Skin epidermis (tissue), 12 donors: ENCODE measurements around the gene CGB7.
A peak's percentile ranks its signal among the peaks of the same experiment; 100 is the strongest.
"Not testable (repeated sequence)": the region's sequence is repeated elsewhere in the genome, so short reads cannot be mapped to it uniquely, and the experiment has no call there.

Experiments
- H3K27ac ChIP-seq, 21 experiments: fragments of 200-600 bp; sonication (generic) in 11 of 21; one replicate each; pipeline ENCODE4 v1.5.0; 2020; ENCODE audit warnings: mild to moderate bottlenecking in 3 of 21, inconsistent platforms in 2 of 21, moderate library complexity in 2 of 21
- H3K4me3 ChIP-seq, 7 experiments: fragments of 200-600 bp; sonication (generic) in 2 of 7; one replicate each; pipeline ENCODE4 v1.5.0; 2020; ENCODE audit warnings: inconsistent platforms in 2 of 7, mild to moderate bottlenecking in 2 of 7, moderate library complexity in 1 of 7

The CGB7 gene

DNA sequence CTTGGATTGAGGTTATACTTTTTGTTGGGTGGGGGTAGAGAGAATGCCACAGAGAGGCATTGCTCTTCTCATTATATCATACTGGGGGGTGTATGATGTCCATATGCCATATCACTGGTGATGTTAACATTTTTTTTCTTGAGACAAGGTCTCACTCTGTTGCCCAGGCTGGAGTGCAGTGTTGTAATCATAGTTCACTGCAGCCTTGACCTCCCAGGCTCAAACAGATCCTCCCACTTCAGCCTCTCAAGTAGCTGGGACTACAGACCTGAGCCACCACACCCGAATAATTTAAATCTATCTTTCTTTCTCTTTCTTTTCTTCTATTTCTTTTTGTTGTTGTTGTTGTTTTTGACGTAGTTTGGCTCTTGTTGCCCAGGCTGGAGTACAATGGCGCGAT is 22.8 kb upstream of the CGB7 start:
- H3K27ac ChIP-seq: no peak overlapping the region
- H3K4me3 ChIP-seq: no peak overlapping the region

DNA sequence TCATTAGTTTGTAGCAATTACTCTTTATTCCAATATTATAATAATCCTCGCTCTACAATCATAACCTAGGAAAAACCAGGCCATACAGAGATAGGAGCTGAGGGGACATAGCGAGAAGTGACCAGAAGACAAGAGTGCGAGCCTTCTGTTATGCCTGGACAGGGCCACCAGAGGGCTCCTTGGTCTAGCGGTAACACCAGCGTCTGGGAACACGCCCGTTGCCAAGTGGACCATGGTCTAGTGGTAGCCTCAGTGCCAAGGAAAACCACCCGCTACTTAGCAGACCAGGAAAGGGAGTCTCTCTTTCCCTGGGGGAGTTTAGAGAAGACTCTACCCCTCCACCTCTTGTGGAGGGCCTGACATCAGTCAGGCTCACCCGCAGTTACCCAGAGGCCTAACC is 17.3 kb upstream of the CGB7 start:
- H3K4me3 ChIP-seq, H3K27ac ChIP-seq: not testable (repeated sequence)

DNA sequence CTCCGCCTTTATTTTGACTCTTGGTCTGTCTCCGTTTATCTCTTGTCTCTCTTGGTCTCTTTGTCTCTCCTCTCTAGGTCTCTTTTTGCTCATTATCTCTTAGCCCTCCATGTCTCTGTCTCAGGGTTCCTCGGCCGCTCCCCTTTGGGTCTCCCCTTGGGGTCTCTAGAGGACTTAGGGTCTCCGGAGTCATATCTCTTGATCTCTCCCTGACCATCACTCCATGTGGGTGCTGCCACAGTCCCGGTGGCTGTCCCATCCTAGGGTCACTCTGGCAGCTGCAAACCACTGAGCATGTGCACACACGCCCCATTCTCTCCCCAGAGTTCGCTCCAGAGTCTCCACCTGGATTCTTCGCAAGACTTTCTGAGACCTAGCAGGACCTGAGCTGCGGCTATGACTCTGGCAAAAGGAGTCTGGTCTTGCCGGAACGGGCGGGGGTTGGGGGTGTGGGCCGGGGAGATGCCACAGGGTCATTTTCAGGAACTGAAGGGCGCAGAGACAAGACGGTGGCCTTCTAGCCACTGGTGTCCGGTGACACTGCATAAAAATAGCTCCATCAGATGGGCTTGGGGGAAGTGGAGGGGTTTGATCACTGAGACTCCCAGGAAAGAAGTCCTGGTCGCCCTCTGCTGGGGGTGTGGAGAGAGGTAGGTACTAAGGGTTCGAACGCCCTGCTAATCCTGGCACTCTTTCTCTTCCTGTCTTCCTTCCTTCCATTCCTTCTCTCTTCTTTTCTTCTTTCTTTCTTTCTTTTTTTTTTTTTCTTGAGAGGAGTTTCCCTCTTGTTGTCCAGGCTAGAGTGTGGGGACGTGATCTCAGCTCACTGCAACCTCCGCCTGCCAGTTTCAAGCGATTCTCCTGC is 16.2 kb upstream of the CGB7 start:
- Histone ChIP-seq H3K4me3 (no peak overlapping the region), H3K27ac (no peak overlapping the region)

DNA sequence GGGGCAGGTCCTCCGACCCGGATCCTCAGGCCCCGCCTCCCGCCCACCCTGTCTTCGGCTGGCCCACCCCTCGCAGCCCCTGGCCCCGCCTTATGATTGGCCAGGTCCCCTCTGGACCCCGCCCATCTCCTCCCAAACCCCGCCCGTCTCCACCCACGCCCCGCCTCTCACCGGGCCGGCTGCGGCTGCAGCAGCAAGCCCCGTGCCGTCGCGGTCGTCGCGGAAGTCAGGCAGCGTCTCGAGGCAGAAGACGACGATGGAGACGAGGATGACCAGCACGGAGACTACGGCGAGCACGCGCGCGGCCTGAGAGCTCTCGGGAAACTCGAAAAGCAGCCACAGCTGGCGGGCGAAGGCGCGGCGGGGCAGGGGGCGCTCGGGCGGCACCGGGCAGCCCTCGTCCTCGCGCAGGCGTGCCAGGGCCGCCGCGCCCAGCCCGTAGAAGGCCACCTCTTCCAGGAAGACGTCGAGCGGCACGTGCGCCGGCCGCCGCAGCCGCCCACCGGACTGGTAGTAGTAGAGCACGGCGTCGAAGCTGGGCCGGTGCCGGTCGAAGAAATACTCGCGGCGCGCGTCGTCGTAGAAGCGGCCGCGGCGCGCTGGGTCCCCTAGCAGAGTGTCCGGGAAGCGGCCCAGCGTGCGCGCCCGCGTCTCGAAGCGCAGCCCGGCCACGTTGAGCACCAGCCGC is 14.5 kb upstream of the CGB7 start:
- Histone ChIP-seq H3K27ac (peak overlapping the region in 1 of 21 experiments; percentile 13), H3K4me3 (no peak overlapping the region)

- Histone ChIP-seq H3K27ac (no peak overlapping the region), H3K4me3 (no peak overlapping the region)
These were observed 12.9 kb upstream of the CGB7 start for GRCh38 chr19:49070416-49070815.

GRCh38 chr19:49069026-49069425 is 11.5 kb upstream of the CGB7 start:
- Histone ChIP-seq H3K27ac (no peak overlapping the region), H3K4me3 (no peak overlapping the region)

GRCh38 chr19:49067554-49067953 is 10.0 kb upstream of the CGB7 start:
- H3K4me3 ChIP-seq: no peak overlapping the region
- no peak overlapping the region for H3K27ac ChIP-seq

GRCh38 chr19:49065905-49066512 is 8.5 kb upstream of the CGB7 start:
- Histone ChIP-seq H3K4me3 (no peak overlapping the region), H3K27ac (no peak overlapping the region)

- H3K4me3 ChIP-seq: peak within 1 kb of the TSS; percentile 11 to 43 (median 28)
- peak within 1 kb of the TSS in 18 of 21 experiments; percentile 2 to 88 (median 58) for H3K27ac ChIP-seq
These were observed 7.4 kb upstream of the CGB7 start, which contains the start of gene NTF4 for GRCh38 chr19:49064768-49065611. Gene NTF4 (minus strand): TSS chr19:49064818. CDS start chr19:49061997, 2,821 bp downstream.

- H3K4me3 ChIP-seq: peak overlapping the region in 6 of 7 experiments; percentile 11 to 43 (median 33)
- peak overlapping the region in 18 of 21 experiments; percentile 2 to 88 (median 58) for H3K27ac ChIP-seq
These were observed 6.6 kb upstream of the CGB7 start for GRCh38 chr19:49064029-49064629.

GRCh38 chr19:49061445-49061844 is 3.9 kb upstream of the CGB7 start:
- Histone ChIP-seq H3K4me3 (no peak overlapping the region), H3K27ac (no peak overlapping the region)

- no peak overlapping the region for H3K4me3 ChIP-seq
- H3K27ac ChIP-seq: no peak overlapping the region
These were observed 3.5 kb upstream of the CGB7 start for GRCh38 chr19:49061000-49061399.

GRCh38 chr19:49059053-49059452 is 1.5 kb upstream of the CGB7 start:
- Histone ChIP-seq H3K4me3 (no peak overlapping the region), H3K27ac (no peak overlapping the region)

- Histone ChIP-seq H3K27ac (no peak overlapping the region), H3K4me3 (no peak overlapping the region)
These were observed 1.0 kb upstream of the CGB7 start for GRCh38 chr19:49058562-49058961.

DNA sequence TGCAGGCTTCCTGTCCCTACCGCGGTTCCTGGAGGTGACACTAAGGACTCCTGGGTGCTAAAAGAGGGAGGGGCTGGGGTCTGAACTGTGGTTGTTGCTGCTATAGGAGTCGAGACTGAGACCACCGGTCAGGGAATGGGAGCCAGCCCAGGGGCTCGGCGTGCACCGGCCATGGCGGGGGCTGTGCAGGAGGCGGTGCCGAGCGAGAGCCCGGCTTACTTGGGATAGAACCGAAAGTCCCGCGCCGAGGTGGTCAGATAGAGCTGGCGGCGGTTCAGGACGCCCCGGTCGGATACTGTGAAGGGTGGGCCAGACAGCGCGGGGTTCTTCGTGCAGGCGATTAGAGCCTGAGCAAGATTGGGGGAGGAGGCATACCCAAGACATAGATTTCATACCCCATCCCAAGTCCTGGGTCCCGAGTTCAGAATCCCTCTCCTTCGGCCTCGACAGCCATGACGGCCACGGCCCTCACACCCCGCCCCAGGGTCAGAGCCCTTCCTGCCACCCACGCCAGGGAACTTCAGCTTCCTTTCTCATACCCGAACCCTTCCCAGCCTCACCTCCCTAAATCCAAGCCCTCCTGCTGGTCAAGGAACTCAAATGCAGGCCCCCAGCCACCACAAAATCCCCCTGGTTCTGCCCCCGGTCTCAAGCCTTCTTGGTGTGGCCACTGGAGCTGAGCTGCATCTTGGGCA is 500 bp downstream of the CGB7 start:
- peak overlapping the region; percentile 32 to 50 (median 37) for H3K4me3 ChIP-seq

GRCh38 chr19:49056101-49056901 is 1.2 kb downstream of the CGB7 start:
- Histone ChIP-seq H3K27ac (peak overlapping the region in 2 of 21 experiments; percentile 35 to 53), H3K4me3 (peak overlapping the region; percentile 32 to 50 (median 37))

More for the DNA sequence above, 500 bp downstream of the CGB7 start:
- H3K27ac ChIP-seq: peak overlapping the region in 2 of 21 experiments; percentile 35 to 53

- not testable (repeated sequence) for H3K27ac ChIP-seq, H3K4me3 ChIP-seq
These were observed 7.0 kb downstream of the CGB7 start for GRCh38 chr19:49050376-49051033.
